ENCODE results near the gene EIF2AK2. TPM values are rescaled to one million over a fixed set of nuclear protein-coding genes. Genes with fewer than 3 reads are reported as not detected.

EIF2AK2 gene
- total RNA-seq, 1 experiment from 2014 or later = 19.8 TPM

GRCh38 chr2:37110306-37111212, 46.2 kb downstream of the EIF2AK2 start:
- in situ Hi-C loops (cut with HindIII; ENCODE audit: low sequenced_read_pairs) = no loop called here

GRCh38 chr2:37109523-37109922, 47.3 kb downstream of the EIF2AK2 start:
- in situ Hi-C loops (cut with HindIII; ENCODE audit: low sequenced_read_pairs) = no loop called here
- DNase-seq (ENCODE audit: low spot score) = no peak

More at GRCh38 chr2:37110306-37111212, 46.2 kb downstream of the EIF2AK2 start:
- no peak for DNase-seq (ENCODE audit: low spot score)

DNA sequence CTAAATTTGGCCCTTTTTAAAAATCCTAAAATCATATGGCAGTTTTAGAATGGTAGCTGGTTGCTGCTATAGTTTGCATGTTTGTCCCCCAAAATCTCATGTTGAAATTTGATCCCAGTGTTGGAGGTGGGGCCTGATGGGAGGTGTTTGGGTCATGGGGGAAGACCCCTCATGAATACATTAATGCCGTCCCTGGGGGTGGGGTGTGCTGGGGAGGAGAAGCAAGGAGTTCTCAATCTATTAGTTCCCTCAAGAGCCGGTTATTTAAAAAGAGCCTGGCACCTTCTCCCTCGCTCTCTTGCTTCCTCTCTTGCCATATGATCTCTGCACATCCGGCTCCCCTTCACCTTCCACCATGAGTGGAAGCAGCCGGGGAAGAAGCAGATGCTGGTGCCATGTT, 51.6 kb downstream of the EIF2AK2 start:
- in situ Hi-C loops (cut with HindIII; ENCODE audit: low sequenced_read_pairs) = no loop called here
- DNase-seq (ENCODE audit: low spot score) = no peak

- in situ Hi-C loops (cut with HindIII; ENCODE audit: low sequenced_read_pairs) = no loop called here
- DNase-seq (ENCODE audit: low spot score) = no peak
These were observed 52.6 kb downstream of the EIF2AK2 start for GRCh38 chr2:37104178-37104577.

GRCh38 chr2:37102588-37102987, 54.2 kb downstream of the EIF2AK2 start:
- DNase-seq (ENCODE audit: low spot score) = no peak
- in situ Hi-C loops (cut with HindIII; ENCODE audit: low sequenced_read_pairs) = no loop called here

DNA sequence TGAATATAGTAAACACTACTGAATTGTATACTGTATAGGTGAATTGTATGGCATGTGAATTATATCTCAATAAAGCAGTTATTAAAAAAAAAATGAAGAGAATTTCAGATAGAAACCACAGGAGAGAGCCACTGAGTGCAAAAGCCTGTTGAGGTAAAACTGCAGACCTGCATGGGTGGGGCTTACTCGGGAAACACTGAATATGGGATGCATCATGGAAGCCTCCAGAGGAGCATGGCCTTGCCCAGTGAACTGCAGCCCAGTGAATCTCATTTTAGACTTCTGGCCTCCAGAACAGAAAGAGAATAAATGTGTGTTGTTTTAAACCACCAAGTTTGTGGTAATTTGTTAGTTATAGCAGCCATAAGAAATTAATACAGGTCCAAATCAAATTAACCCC, 56.7 kb downstream of the EIF2AK2 start:
- in situ Hi-C loops (cut with HindIII; ENCODE audit: low sequenced_read_pairs) = no loop called here
- no peak for DNase-seq (ENCODE audit: low spot score)

DNA sequence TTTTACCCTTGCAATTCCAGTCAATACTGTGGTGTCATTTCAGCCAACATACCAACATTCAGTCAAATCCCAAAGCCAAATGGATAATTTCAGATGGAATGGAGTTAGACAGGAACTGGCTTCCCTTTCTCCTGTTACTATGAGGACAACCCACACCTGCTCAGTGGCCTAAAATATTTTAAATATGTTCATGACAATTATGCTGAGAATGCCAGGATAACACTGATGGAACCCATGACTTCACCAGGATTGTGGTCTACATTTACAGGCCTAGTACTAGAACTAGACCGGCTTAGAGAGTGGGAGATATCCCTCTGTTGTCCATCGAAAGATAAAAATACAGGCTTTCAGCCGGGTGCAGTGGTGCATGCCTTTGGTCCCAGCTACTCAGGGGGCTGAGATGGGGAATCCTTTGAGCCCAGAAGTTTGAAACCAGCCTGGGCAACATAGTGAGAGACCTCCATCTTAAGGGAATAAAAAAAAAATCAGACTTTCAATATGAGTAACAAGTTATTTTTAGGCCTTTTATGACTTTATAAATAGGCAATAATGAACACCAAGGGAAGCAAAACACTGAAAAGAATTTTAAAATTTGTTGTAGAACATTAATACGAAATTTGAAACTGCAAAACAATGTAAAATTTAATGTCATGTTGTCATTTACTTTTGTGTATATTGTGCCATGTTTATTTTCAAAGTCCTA, 58.2 kb downstream of the EIF2AK2 start:
- DNase-seq (ENCODE audit: low spot score) = no peak
- in situ Hi-C loops (cut with HindIII; ENCODE audit: low sequenced_read_pairs) = no loop called here

GRCh38 chr2:37096568-37096967, 60.2 kb downstream of the EIF2AK2 start:
- in situ Hi-C loops (cut with HindIII; ENCODE audit: low sequenced_read_pairs) = no loop called here
- no peak for DNase-seq (ENCODE audit: low spot score)

DNA sequence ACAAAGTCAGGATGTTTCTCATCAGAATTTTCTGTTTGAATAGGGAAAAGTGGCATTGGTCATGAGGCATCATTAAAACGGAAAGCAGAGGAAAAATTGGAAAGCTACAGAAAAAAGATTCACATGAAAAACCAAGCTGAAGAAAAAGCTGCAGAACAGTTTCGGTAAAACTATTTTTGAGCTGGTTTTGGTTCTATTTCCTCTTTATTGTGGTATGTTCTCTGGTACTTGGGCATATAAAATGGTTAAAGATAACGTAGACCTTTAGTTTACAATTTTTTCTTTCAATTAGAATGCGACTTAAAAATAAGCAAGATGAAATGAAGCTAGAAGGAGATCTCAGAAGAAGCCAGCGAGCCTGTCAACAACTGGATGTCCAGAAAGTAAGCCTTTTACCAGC, 64.9 kb downstream of the EIF2AK2 start:
- DNase-seq (ENCODE audit: low spot score) = no peak
- in situ Hi-C loops (cut with HindIII; ENCODE audit: low sequenced_read_pairs) = no loop called here

DNA sequence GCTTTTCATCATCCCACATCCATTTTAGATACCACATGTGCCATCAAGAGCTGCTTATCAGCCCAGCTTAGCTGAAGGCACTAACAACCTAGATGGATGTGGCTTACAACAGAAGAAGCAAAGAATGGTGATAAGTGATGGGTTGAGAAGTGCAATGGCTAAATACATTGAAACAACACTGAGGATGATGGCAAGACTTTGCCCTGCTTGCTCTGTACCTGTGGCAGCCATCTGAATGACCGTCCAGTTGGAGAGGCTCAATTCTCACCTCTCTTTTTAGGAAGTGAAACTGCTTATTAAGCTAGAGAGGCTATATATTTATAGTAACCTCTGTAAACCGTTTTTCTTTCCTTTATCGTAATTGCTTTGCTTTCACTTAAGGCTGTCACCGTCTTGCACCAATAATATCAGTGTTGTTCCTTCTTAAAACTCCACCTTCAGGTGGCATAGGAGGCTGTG, 66.7 kb downstream of the EIF2AK2 start:
- in situ Hi-C loops (cut with HindIII; ENCODE audit: low sequenced_read_pairs) = no loop called here

GRCh38 chr2:37085731-37086147, 71.0 kb downstream of the EIF2AK2 start:
- in situ Hi-C loops (cut with HindIII; ENCODE audit: low sequenced_read_pairs) = no loop called here
- no peak for DNase-seq (ENCODE audit: low spot score)

More for the DNA sequence above, 66.7 kb downstream of the EIF2AK2 start:
- DNase-seq (ENCODE audit: low spot score) = no peak

DNA sequence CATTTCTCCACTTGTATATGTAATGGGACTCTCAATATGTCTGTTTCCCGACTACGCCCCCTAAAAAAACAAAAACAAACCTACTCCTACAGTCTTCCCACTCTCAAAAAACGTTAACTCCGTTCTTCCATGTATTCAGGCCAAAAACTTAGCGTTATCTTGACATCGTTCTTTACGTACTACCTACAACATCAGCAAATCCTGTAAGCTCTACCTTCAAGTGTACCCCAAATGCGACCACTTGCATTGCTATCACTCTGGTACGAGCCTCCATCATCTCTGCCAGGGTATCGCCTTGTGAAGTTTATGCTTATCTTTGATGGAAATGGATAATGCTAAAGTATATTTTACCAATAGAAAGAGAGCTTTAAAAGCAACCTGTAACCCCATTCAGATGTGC, 72.0 kb downstream of the EIF2AK2 start:
- in situ Hi-C loops (cut with HindIII; ENCODE audit: low sequenced_read_pairs) = no loop called here
- no peak for DNase-seq (ENCODE audit: low spot score)

DNA sequence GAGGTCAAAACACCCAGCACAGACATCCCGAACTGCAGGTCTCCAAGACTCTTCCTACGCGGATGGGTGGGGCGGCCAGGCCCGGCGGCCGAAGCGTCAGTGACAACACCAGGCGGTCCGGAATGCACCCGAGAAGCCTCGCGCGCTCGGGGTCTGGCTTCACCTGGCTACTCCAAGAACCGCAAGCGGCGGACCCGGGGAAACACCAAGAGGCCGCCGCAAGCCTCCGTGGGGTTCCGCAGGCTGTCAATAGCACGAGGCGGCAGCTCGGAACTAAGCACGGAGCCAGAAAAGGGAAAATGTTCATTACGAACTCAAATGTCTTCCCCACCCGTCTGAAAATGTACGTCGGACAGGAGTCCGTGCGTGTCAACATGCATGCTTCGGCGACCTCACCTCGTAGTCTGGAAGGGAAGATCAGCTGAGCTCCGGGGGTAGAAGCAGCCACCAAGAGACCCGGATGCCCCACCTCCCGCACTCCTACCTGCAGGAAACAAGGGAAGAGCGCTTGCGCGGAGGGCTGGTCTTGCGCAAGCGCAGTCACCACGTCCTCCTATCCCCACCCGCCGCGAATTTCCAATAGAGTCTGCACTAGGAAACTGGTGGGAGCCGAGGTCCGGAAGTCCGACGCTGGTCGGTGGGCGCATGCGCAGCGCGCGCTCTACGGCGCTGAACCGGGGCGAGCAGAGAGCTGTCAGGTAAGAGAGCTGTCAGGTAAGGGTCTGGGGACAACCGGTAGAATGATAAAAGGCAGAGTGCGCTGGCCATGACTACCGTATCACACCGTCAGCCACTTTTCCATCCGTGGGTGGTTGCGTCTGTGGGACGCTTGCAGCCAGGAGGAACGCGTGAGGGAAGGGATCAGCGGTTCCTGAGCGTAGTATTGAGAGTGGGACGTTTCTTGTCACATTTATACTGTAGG, 72.6 kb downstream of the EIF2AK2 start, which contains the start of the genes GPATCH11 and HEATR5B:
Gene GPATCH11, plus strand, starts transcription at position 646 of the 922 bp plus-strand sequence. CDS start 3,864 bp downstream, outside the sequence.
Gene HEATR5B, minus strand, starts transcription at position 500 of the 922 bp plus-strand sequence. CDS start 958 bp downstream, outside the sequence.
- peak; percentile 98 for DNase-seq (ENCODE audit: low spot score)
- in situ Hi-C loops (cut with HindIII; ENCODE audit: low sequenced_read_pairs) = no loop called here

DNA sequence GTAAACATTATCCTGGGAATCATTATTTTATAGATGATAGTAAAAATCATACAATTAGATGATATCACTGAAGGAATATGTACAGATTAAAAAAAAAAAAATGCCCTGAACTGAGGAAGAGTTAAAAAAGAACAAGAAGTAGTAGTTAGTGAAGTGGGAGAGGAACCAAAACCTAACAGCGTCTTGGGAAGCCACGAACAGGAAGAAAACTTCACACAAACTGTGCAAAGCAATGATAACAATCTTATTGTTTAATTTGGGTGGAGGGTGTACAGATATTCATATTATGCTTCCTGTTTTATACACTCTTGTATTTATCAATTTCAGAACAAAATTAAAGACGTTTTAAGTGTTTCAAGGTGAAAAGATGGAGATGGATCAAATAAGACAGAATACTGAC, 76.1 kb downstream of the EIF2AK2 start:
- no peak for DNase-seq (ENCODE audit: low spot score)
- in situ Hi-C loops (cut with HindIII; ENCODE audit: low sequenced_read_pairs) = no loop called here

GRCh38 chr2:37080266-37080665, 76.5 kb downstream of the EIF2AK2 start:
- DNase-seq (ENCODE audit: low spot score) = no peak
- in situ Hi-C loops (cut with HindIII; ENCODE audit: low sequenced_read_pairs) = no loop called here

- in situ Hi-C loops (cut with HindIII; ENCODE audit: low sequenced_read_pairs) = no loop called here
- DNase-seq (ENCODE audit: low spot score) = no peak
These were observed 85.8 kb downstream of the EIF2AK2 start for GRCh38 chr2:37070931-37071330.

DNA sequence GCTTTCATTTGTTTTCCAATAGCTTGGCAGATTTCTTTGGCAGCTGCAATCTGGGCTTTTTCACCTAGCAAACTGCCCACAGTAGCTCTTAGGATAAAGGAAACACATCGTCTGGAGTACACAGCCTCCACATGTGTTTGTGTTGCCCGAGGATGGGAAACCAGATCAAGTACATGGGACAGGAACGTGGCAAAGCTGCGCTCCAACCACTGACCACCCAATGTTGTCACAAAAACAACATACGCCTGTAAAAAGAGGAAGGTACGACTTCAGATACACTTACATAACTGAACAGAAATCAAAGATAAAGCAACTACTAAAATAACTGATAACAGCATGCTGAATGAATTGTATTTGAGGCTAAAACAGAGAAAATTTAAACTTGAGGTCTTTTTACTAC, 88.1 kb downstream of the EIF2AK2 start:
- DNase-seq (ENCODE audit: low spot score) = no peak
- in situ Hi-C loops (cut with HindIII; ENCODE audit: low sequenced_read_pairs) = no loop called here

- in situ Hi-C loops (cut with HindIII; ENCODE audit: low sequenced_read_pairs) = no loop called here
- DNase-seq (ENCODE audit: low spot score) = no peak
These were observed 95.0 kb downstream of the EIF2AK2 start for GRCh38 chr2:37061776-37062175.

Measured in G401 (cell line).